Type B pancreatic cell (in vitro differentiated cells): ENCODE data around the gene CRYZL1. TPM values are rescaled to one million over a fixed set of nuclear protein-coding genes. Genes with fewer than 3 reads are reported as not detected.

ENCODE experiments used
- DNase-seq: peaks from one replicate; pipeline ENCODE4 v3.0.0; 2021; ENCODE audit warnings: mixed read lengths; ENCODE audit not compliant: unreplicated experiment; ENCODE audit errors: extremely low spot score
- H3K27ac Mint-ChIP-seq: 2 replicates; pipeline ENCODE4 v1.8.0; 2021; ENCODE audit warnings: mild to moderate bottlenecking, mixed read lengths
- H3K27me3 Mint-ChIP-seq: 2 replicates; pipeline ENCODE4 v1.8.0; 2021; ENCODE audit warnings: mixed read lengths
- H3K36me3 Mint-ChIP-seq: 2 replicates; pipeline ENCODE4 v1.8.0; 2021; ENCODE audit warnings: mixed read lengths
- H3K4me1 Mint-ChIP-seq: one replicate; pipeline ENCODE4 v1.8.0; 2021; ENCODE audit warnings: mixed read lengths; ENCODE audit not compliant: unreplicated experiment
- H3K4me3 Mint-ChIP-seq: 2 replicates; pipeline ENCODE4 v1.8.0; 2021; ENCODE audit warnings: mild to moderate bottlenecking, mixed read lengths
- H3K9me3 Mint-ChIP-seq: 2 replicates; pipeline ENCODE4 v1.8.0; 2021; ENCODE audit warnings: mixed read lengths
- CTCF ChIP-seq: fragments of 200-600 bp; sonication (generic); conservative IDR thresholded peaks from 2 replicates; pipeline ENCODE4 v1.5.0; 2021; ENCODE audit warnings: antibody characterized with exemption, mild to moderate bottlenecking
- total RNA-seq: library from RNA; stranded (reverse); gene quantifications from 2 replicates; pipeline ENCODE4 v1.2.1, GENCODE V29; 2021; ENCODE audit warnings: low replicate concordance

CRYZL1 gene
- total RNA-seq, 1 donor from 2014 or later, result 50.4 TPM

GRCh38 chr21:33685613-33686197 is 44.2 kb upstream of the CRYZL1 start:
- Mint-ChIP-seq H3K36me3 (peaks cover 9% of the 10 kb centered on the region), H3K9me3 (peaks cover 4% of the 10 kb centered on the region), H3K27ac (peak overlapping the region; percentile 71), H3K27me3 (no peaks in the 10 kb centered on the region), H3K4me1 (peaks cover 56% of the 10 kb centered on the region), H3K4me3 (peak overlapping the region; percentile 56)
- no peak for TF ChIP-seq CTCF
- DNase-seq, result no peak

DNA sequence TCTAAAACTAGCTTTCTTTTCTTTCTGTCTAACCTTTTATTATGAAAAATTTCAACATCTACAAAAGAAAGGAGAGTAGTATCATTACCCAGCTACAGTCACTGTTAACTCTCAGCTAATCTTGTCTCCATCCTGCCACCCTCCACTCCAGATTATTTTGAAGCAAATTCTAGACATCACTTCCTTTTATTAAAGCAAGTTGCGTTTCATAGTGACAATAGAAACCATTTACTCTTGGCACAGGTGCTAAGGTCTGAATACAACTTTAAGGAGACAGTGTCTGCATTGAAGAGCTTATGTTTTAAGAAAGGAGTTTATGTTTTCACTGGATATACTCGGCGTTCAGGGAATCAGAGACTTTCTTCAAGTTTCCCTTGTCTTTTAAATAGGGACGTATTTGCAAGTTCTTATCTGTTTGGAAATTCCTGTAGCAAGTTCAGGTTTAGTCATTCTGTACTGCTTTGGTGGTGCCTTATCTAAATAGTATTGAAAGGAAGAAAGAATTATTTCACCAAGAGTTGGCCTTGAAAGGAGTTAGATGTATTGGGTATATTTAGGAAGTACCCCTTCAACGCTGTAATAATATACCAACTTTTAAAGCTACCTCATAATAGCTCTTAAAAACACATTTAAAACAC is 43.5 kb upstream of the CRYZL1 start:
- peak overlapping the region; percentile 39 for H3K4me3 Mint-ChIP-seq
- H3K36me3 Mint-ChIP-seq, result peaks cover 10% of the 10 kb centered on the region
- H3K4me1 Mint-ChIP-seq, result peaks cover 56% of the 10 kb centered on the region
- H3K9me3 Mint-ChIP-seq, result peaks cover 5% of the 10 kb centered on the region
- peak overlapping the region; percentile 71 for H3K27ac Mint-ChIP-seq
- no peak for DNase-seq
- no peak for TF ChIP-seq CTCF
- no peaks in the 10 kb centered on the region for H3K27me3 Mint-ChIP-seq

GRCh38 chr21:33684068-33684467 is 42.5 kb upstream of the CRYZL1 start:
- H3K27me3 Mint-ChIP-seq, result no peaks in the 10 kb centered on the region
- peaks cover 56% of the 10 kb centered on the region for H3K4me1 Mint-ChIP-seq
- H3K27ac Mint-ChIP-seq, result peak overlapping the region; percentile 96
- H3K4me3 Mint-ChIP-seq, result peak overlapping the region; percentile 65
- DNase-seq, result no peak
- H3K36me3 Mint-ChIP-seq, result peaks cover 13% of the 10 kb centered on the region
- peaks cover 5% of the 10 kb centered on the region for H3K9me3 Mint-ChIP-seq
- TF ChIP-seq CTCF, result no peak

- no peak for DNase-seq
- Mint-ChIP-seq H3K27me3 (no peaks in the 10 kb centered on the region), H3K9me3 (peaks cover 5% of the 10 kb centered on the region), H3K4me1 (peaks cover 54% of the 10 kb centered on the region), H3K36me3 (peaks cover 17% of the 10 kb centered on the region), H3K27ac (peak overlapping the region; percentile 96), H3K4me3 (peak overlapping the region; percentile 65)
- no peak for TF ChIP-seq CTCF
These were observed 41.6 kb upstream of the CRYZL1 start for GRCh38 chr21:33682992-33683627.

- Mint-ChIP-seq H3K27me3 (no peaks in the 10 kb centered on the region), H3K4me1 (peaks cover 45% of the 10 kb centered on the region), H3K4me3 (no peak overlapping the region), H3K9me3 (peaks cover 5% of the 10 kb centered on the region), H3K27ac (peak overlapping the region; percentile 30), H3K36me3 (peaks cover 22% of the 10 kb centered on the region)
- no peak for DNase-seq
- TF ChIP-seq CTCF, result no peak
These were observed 39.3 kb upstream of the CRYZL1 start for GRCh38 chr21:33680870-33681269.
